ENCODE data around the gene PCDH12.

The PCDH12 gene

GRCh38 chr5:141957367-141957996, 520 bp downstream of the PCDH12 start:
- TF ChIP-seq ZFX (IDR thresholded peaks at IDR 0.05): no peak
- TF ChIP-seq CTCF (conservative IDR thresholded peaks at IDR 0.05): no peak
- no peak overlapping the region for H3K27ac ChIP-seq

- TF ChIP-seq ZFX (IDR thresholded peaks at IDR 0.05): no peak
- no peak for TF ChIP-seq CTCF (conservative IDR thresholded peaks at IDR 0.05)
- H3K27ac ChIP-seq: no peak overlapping the region
Measured at GRCh38 chr5:141954194-141954593, 3.8 kb downstream of the PCDH12 start.

GRCh38 chr5:141952020-141952419, 6.0 kb downstream of the PCDH12 start:
- no peak overlapping the region for H3K27ac ChIP-seq
- TF ChIP-seq CTCF (conservative IDR thresholded peaks at IDR 0.05): no peak
- no peak for TF ChIP-seq ZFX (IDR thresholded peaks at IDR 0.05)

- H3K27ac ChIP-seq: no peak overlapping the region
- TF ChIP-seq CTCF (conservative IDR thresholded peaks at IDR 0.05) (peak; percentile 47), ZFX (IDR thresholded peaks at IDR 0.05) (no peak)
Measured at GRCh38 chr5:141951332-141951781, 6.6 kb downstream of the PCDH12 start.

GRCh38 chr5:141950207-141951005, 7.6 kb downstream of the PCDH12 start:
- no peak for TF ChIP-seq CTCF (conservative IDR thresholded peaks at IDR 0.05)
- no peak for TF ChIP-seq ZFX (IDR thresholded peaks at IDR 0.05)
- no peak overlapping the region for H3K27ac ChIP-seq

GRCh38 chr5:141949511-141949910, 8.5 kb downstream of the PCDH12 start:
- H3K27ac ChIP-seq: no peak overlapping the region
- TF ChIP-seq CTCF (conservative IDR thresholded peaks at IDR 0.05): no peak
- no peak for TF ChIP-seq ZFX (IDR thresholded peaks at IDR 0.05)

- TF ChIP-seq CTCF (conservative IDR thresholded peaks at IDR 0.05) (no peak), ZFX (IDR thresholded peaks at IDR 0.05) (no peak)
- no peak overlapping the region for H3K27ac ChIP-seq
Measured at GRCh38 chr5:141948812-141949211, 9.2 kb downstream of the PCDH12 start.

Measured in C4-2B (cell line).